ENCODE data around the gene SPAG6.

SPAG6 gene

GRCh38 chr10:22438711-22439110, 93.4 kb downstream of the SPAG6 start:
- Histone ChIP-seq H3K27ac (ENCODE audit: extremely low read depth, low read depth, low read length) (no peak overlapping the region), H3K9me3 (ENCODE audit: control insufficient read depth, insufficient read depth, low read depth, low read length) (no peaks in the 10 kb centered on the region), H3K4me1 (ENCODE audit: control insufficient read depth, insufficient read depth, low read length) (peaks cover 19% of the 10 kb centered on the region), H3K36me3 (ENCODE audit: control insufficient read depth in 2 of 2, insufficient read depth in 1 of 2, low read length in 2 of 2) (no peaks in the 10 kb centered on the region), H3K4me3 (ENCODE audit: low read depth, low read length) (no peak overlapping the region)
- TF ChIP-seq ZNF658 (tag by site-specific recombination; IDR thresholded peaks at IDR 0.05) (no peak), KLF9 (tag by site-specific recombination; IDR thresholded peaks at IDR 0.05; ENCODE audit: low read depth) (no peak), ZBTB20 (tag by site-specific recombination; IDR thresholded peaks at IDR 0.05) (no peak), YY2 (tag by site-specific recombination; IDR thresholded peaks at IDR 0.05) (0 out of 2 replicates have a peak, but pooled peaks have one; percentile 35), ZBTB11 (tag by site-specific recombination; conservative IDR thresholded peaks at IDR 0.05; ENCODE audit: low read depth) (no peak), PRDM4 (tag by site-specific recombination; IDR thresholded peaks at IDR 0.05) (no peak), ZNF24 (tag by site-specific recombination; IDR thresholded peaks at IDR 0.05) (no peak), TCF7L2 (IDR thresholded peaks at IDR 0.05; ENCODE audit: borderline replicate concordance, low read depth, low read length) (no peak)
- ChIA-PET POLR2A (no interaction called here), CTCF (no interaction called here)

GRCh38 chr10:22442063-22442462, 96.8 kb downstream of the SPAG6 start:
- no peaks in the 10 kb centered on the region for H3K9me3 ChIP-seq (ENCODE audit: control insufficient read depth, insufficient read depth, low read depth, low read length)
- peaks cover 12% of the 10 kb centered on the region for H3K4me1 ChIP-seq (ENCODE audit: control insufficient read depth, insufficient read depth, low read length)
- no peak overlapping the region for H3K4me3 ChIP-seq (ENCODE audit: low read depth, low read length)
- no peak overlapping the region for H3K27ac ChIP-seq (ENCODE audit: extremely low read depth, low read depth, low read length)
- ChIA-PET CTCF (no interaction called here), POLR2A (no interaction called here)
- TF ChIP-seq ZNF391 (tag by site-specific recombination; IDR thresholded peaks at IDR 0.05; ENCODE audit: borderline replicate concordance, low read depth) (no peak), FEZF1 (tag by site-specific recombination; IDR thresholded peaks at IDR 0.05) (0 out of 2 replicates have a peak, but pooled peaks have one; percentile 31)
- no peaks in the 10 kb centered on the region for H3K36me3 ChIP-seq (ENCODE audit: control insufficient read depth in 2 of 2, insufficient read depth in 1 of 2, low read length in 2 of 2)

- H3K4me3 ChIP-seq (ENCODE audit: low read depth, low read length), result no peak overlapping the region
- H3K4me1 ChIP-seq (ENCODE audit: control insufficient read depth, insufficient read depth, low read length), result peaks cover 12% of the 10 kb centered on the region
- H3K9me3 ChIP-seq (ENCODE audit: control insufficient read depth, insufficient read depth, low read depth, low read length), result no peaks in the 10 kb centered on the region
- CTCF ChIA-PET, result no interaction called here
- POLR2A ChIA-PET, result no interaction called here
- no peaks in the 10 kb centered on the region for H3K36me3 ChIP-seq (ENCODE audit: control insufficient read depth in 2 of 2, insufficient read depth in 1 of 2, low read length in 2 of 2)
- no peak overlapping the region for H3K27ac ChIP-seq (ENCODE audit: extremely low read depth, low read depth, low read length)
- TF ChIP-seq YY1 (tag by site-specific recombination; IDR thresholded peaks at IDR 0.05), result no peak
- no peak for TF ChIP-seq ZNF777 (tag by site-specific recombination; IDR thresholded peaks at IDR 0.05; ENCODE audit: borderline replicate concordance)
- no peak for TF ChIP-seq ZFP37 (tag by site-specific recombination; IDR thresholded peaks at IDR 0.05)
- TF ChIP-seq ZNF645 (tag by site-specific recombination; IDR thresholded peaks at IDR 0.05), result no peak
- TF ChIP-seq ZNF623 (tag by site-specific recombination; IDR thresholded peaks at IDR 0.05), result no peak
- TF ChIP-seq ZNF140 (tag by site-specific recombination; IDR thresholded peaks at IDR 0.05), result no peak
- no peak for TF ChIP-seq ZNF214 (tag by site-specific recombination; IDR thresholded peaks at IDR 0.05; ENCODE audit: borderline replicate concordance)
- no peak for TF ChIP-seq ZNF664 (tag by site-specific recombination; IDR thresholded peaks at IDR 0.05)
- TF ChIP-seq ZBTB11 (tag by site-specific recombination; conservative IDR thresholded peaks at IDR 0.05; ENCODE audit: low read depth), result no peak
- no peak for TF ChIP-seq ZNF658 (tag by site-specific recombination; IDR thresholded peaks at IDR 0.05)
- TF ChIP-seq PBX3 (CRISPR knock-in tag; IDR thresholded peaks at IDR 0.05), result no peak
- no peak for TF ChIP-seq MEIS1 (CRISPR knock-in tag; IDR thresholded peaks at IDR 0.05; ENCODE audit: borderline replicate concordance)
These were observed 97.2 kb downstream of the SPAG6 start for GRCh38 chr10:22442468-22442867.

All from HEK293 (cell line).